AG08395 (cell line): Measurements from ENCODE around the gene NEK7.
A peak's percentile ranks its signal among the peaks of the same experiment; 100 is the strongest.
"Not testable (repeated sequence)": the region's sequence is repeated elsewhere in the genome, so short reads cannot be mapped to it uniquely, and the experiment has no call there.

Experiments used
- DNase-seq: peaks from one replicate; pipeline ENCODE4 v3.0.0; 2012; ENCODE audit warnings: mixed read lengths, low spot score

Gene NEK7

DNA sequence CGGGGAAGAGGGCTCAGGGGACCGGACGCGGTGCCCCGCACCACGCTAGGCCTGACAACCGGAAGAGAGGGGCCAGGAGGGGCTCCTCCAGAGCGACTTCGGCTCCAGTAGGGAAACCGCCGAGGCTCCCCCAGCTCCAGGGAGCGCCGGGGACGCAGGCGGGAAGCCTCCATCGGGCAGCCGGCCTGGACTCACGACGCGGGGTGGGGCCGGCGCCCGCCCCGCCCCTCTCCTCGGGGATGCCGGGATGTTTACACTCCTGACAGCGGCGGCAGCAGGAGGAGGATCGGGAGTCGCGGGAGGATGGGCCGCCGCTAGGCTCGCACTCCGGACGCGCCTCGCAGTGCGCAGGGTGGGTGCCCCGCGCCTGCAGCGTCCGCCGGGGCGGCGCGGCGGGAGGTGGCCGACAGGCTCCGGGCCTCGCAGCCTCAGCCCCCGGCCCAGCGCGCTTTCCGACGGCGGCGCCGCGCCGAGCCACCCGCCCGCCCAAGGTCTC, at the start of gene NEK7:
NEK7 (plus strand) TSS at position 254 of the 496 bp plus-strand sequence. CDS start 75,583 bp downstream, outside the sequence.
- peak; percentile 87 for DNase-seq

DNA sequence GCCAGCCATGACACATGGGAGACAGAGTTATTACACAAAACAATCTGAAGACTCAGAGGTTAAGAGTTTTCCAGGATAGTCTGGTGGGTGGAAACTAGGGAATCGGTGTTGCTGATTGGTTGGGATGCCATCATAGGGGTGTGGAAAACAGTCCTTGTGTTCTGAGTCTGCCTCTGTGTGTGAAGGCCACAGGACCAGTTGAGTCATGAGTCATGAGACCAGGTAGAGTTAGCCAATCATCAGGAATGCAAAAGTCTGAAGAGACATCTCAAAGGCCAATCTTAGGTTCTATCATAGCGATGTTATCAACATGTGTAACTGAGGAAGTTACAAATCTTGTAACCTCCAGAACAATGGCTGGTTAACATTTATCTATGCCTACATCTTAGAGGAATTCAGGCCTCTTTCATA, 49.7 kb upstream of the NEK7 start:
- peak; percentile 28 for DNase-seq

DNA sequence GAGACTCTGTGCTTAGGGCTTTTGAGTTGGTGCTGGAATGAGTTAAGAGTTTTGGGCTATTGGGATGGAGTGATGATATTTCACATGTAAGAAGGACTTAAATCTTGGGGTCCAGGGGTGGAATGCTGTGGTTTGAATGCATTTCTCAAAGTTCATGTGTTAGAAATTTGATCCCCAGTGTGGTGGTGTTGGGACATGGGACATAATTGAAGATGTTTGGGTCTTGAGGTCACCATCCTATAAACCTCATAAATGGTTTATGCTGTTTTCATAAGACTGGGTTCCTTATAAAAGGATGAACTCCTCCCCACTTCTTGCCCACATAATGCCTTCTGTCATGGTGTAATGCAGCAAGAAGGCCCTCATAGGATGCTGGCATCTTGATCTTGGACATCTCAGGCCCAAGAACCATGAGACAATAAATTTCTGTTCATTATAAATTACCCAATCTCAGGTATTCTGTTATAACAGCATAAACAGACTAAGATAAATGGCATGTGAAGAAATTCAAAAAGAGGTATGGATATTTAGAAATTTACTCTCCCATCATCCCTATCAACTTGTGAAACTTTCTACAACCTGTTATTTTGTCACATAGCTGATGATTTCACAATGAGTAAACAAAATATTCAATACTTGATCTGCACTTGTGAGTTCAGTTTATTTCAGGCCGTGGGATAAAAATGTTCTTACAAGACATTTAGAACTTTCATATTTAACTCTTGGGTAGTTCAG, 48.0 kb upstream of the NEK7 start:
- no peak for DNase-seq

DNA sequence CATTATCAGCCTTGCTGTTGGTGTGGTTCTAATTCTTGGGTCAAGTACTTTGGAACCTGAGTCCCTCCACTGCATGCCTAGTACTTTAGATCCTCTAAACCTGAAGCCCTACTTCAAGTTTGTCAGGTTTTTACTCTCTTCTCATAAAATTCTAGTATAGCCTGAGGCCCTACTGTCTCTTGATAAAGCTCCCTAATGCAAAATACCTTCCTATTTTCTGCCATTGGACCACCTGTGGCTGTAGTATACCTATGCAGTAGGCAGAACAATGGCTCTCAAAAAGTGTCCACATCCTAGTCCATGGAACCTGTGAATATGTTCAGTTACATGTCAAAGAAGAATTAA, 47.5 kb upstream of the NEK7 start:
- no peak for DNase-seq

DNA sequence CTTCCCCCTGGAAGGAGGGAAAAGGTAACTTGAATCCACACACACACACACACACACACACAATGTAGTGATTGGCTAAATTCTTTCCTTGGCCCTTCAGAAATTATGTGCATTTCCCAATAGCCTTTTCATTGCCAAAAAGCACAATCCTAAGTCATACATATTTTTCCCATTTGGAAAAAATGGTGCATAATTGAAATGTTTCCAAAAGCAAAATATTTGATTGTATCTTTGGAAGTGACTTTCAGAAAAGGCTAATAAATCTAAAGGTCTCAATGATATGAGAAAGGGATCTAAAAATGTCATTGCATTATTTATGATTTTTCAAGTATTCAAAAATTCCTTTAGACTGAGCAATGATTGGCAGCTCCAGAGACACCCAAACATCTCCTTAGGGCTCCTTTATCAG, 43.5 kb upstream of the NEK7 start:
- DNase-seq: peak; percentile 54

DNA sequence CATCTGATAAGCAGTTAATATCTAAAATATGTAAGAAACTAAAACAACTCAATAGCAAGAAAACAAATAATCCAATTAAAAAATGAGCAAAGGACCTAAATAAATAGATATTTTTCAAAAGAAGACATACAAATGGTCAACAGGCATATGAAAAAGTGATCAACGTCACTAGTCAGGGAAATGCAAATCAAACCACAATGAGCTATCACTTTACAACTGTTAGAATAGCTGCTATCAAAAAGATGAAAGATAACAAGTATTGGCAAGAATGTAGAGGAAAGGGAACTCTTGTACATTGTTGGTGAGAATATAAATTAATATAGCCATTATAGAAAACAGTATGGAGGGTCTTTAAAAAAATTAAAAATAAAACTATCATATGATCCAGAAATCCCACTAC, 40.7 kb upstream of the NEK7 start:
- DNase-seq: no peak

GRCh38 chr1:198116469-198116868, 40.3 kb upstream of the NEK7 start:
- no peak for DNase-seq

GRCh38 chr1:198117267-198117666, 39.5 kb upstream of the NEK7 start:
- no peak for DNase-seq

GRCh38 chr1:198118134-198118533, 38.7 kb upstream of the NEK7 start:
- peak; percentile 84 for DNase-seq

DNA sequence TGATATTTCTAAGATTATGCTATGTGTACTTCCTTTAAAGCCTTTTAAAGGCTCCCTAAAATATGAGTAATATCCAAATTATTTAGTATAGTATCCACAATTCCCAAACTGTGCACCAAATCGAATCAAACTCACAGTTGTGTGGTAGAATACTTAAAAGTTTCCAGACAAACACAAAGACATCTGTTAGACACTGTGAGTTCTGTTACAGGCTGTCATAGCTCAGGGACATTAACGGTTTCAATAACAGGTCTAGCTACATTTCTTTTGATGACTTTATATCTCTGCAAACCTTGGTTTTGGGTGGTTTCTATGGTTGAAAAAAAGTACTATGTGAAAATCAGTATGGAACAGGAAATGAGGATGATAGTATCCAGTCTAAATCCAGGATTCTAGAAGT, 36.9 kb upstream of the NEK7 start:
- no peak for DNase-seq

GRCh38 chr1:198121056-198121826, 35.6 kb upstream of the NEK7 start:
- DNase-seq: peak; percentile 68

- DNase-seq: no peak
Measured at GRCh38 chr1:198122693-198123092, 34.1 kb upstream of the NEK7 start.

GRCh38 chr1:198123133-198123532, 33.7 kb upstream of the NEK7 start:
- DNase-seq: peak; percentile 18

- no peak for DNase-seq
Measured at GRCh38 chr1:198124673-198125072, 32.1 kb upstream of the NEK7 start.

GRCh38 chr1:198125995-198126735, 30.6 kb upstream of the NEK7 start:
- DNase-seq: peak; percentile 53

DNA sequence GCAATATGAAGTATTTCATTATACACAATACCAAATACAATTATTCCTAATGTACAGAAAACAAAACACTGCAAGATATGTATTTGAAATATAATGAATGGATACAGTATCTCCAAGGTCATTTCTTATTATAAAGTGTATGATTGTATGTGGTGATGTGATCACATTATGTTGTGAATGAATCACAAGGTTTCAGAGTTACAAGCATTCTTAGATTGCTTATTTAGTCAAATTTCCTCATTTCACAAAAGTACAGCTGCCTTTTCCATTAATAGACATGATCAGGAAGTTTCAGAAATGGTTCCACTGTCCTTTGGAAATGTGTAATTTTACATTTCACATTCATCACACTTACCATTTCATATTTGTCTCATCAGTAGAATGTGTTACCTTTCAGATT, 28.3 kb upstream of the NEK7 start:
- no peak for DNase-seq

DNA sequence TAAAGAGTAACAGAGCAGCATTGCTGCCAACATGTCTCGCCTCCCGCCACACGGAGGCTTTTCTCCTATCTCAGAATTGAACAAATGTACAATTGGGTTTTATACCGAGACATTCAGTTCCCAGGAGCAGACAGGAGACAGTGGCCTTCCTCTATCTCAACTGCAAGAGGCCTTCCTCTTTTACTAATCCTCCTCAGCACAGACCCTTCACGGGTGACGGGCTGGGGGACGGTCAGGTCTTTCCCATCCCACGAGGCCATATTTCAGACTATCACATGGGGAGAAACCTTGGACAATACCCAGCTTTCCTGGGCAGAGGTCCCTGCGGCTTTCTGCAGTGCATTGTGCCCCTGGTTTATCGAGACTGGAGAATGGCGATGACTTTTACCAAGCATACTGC, 26.7 kb upstream of the NEK7 start:
- DNase-seq: not testable (repeated sequence)

- no peak for DNase-seq
Measured at GRCh38 chr1:198132060-198132781, 24.6 kb upstream of the NEK7 start.

DNA sequence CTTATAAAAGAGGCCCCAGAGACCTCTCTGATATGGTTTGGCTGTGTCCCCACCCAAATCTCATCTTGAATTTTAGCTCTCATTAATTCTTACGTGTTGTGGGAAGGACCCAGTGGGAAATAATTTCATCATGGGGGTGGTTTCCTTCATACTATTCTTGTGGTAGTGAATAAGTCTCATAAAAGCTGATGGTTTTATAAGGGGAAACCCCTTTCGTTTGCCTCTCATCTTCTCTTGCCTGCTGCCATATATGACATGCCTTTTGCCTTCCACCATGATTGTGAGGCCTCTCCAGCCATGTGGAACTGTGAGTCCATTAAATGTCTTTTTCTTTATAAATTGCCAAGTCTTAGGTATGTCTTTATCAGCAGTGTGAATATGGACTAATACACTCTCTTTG, 22.5 kb upstream of the NEK7 start:
- DNase-seq: no peak

- DNase-seq: no peak
Measured at GRCh38 chr1:198135366-198135765, 21.4 kb upstream of the NEK7 start.

- DNase-seq: no peak
Measured at GRCh38 chr1:198141668-198142351, 15.0 kb upstream of the NEK7 start.
